Ascending aorta (tissue), 2 donors: ENCODE results near the gene LHPP. TPM values are rescaled to one million over a fixed set of nuclear protein-coding genes. Genes with fewer than 3 reads are reported as not detected.

Source experiments
- DNase-seq, 2 donors: peaks; one replicate each; pipeline ENCODE4 v3.0.0-alpha.2; 2019; ENCODE audit warnings: low spot score in 2 of 2
- H3K27ac ChIP-seq, 2 donors: fragments of 200-600 bp; sonication (generic); one replicate each; pipeline ENCODE4 v1.5.1; 2016 to 2017; ENCODE audit warnings: mild to moderate bottlenecking in 1 of 2
- H3K27me3 ChIP-seq: fragments of 200-600 bp; sonication (generic); one replicate; pipeline ENCODE4 v1.5.1; 2017
- H3K36me3 ChIP-seq, 2 donors: fragments of 200-600 bp; sonication (generic); one replicate each; pipeline ENCODE4 v1.5.1; 2016
- H3K4me1 ChIP-seq, 2 donors: fragments of 200-600 bp; sonication (generic); one replicate each; pipeline ENCODE4 v1.5.1; 2016 to 2017; ENCODE audit warnings: mild to moderate bottlenecking in 1 of 2
- H3K4me3 ChIP-seq, 2 donors: fragments of 200-600 bp; sonication (generic); one replicate each; pipeline ENCODE4 v1.5.1; 2016 to 2017; ENCODE audit warnings: mild to moderate bottlenecking in 1 of 2
- H3K9me3 ChIP-seq, 2 donors: fragments of 200-600 bp; sonication (generic); one replicate each; pipeline ENCODE4 v1.5.1; 2016
- CTCF ChIP-seq, 3 experiments: fragments of 200-600 bp in 2 of 3; fragments of 450-650 bp in 1 of 3; sonication (generic) in 2 of 3; IDR thresholded peaks; one replicate each; pipeline ENCODE4 v1.5.1; 2016 to 2019; ENCODE audit warnings: antibody characterized with exemption in 3 of 3, mild to moderate bottlenecking in 1 of 3, moderate library complexity in 1 of 3
- intact Hi-C: fragments of 100-400 bp; cut with DNase I; formaldehyde crosslinking; loops from one replicate; pipeline ENCODE4 v1.15.1; 2023
- total RNA-seq: library from RNA; depleted of rRNA; stranded (reverse); fragments of >200 nt; gene quantifications from one replicate; pipeline ENCODE4 v1.1.0, GENCODE V29; 2016

The LHPP gene
- total RNA-seq, 1 donor from 2014 or later = 5.1 TPM

GRCh38 chr10:124658591-124659242 is 197.1 kb downstream of the LHPP start:
- H3K27ac ChIP-seq = no peak overlapping the region

GRCh38 chr10:124659380-124659779 is 197.8 kb downstream of the LHPP start:
- H3K36me3 ChIP-seq = no peaks in the 10 kb centered on the region
- no peak for TF ChIP-seq CTCF (IDR thresholded peaks at IDR 0.05)
- no peak overlapping the region for H3K27ac ChIP-seq
- H3K4me1 ChIP-seq = peaks cover 0 to 2% of the 10 kb centered on the region in 2 donors
- H3K9me3 ChIP-seq = no peaks in the 10 kb centered on the region
- no peak for DNase-seq
- intact Hi-C loops = no loop called here
- no peak overlapping the region for H3K4me3 ChIP-seq
- no peaks in the 10 kb centered on the region for H3K27me3 ChIP-seq

More at GRCh38 chr10:124658591-124659242, 197.1 kb downstream of the LHPP start:
- no peak overlapping the region for H3K4me3 ChIP-seq
- peaks cover 0 to 2% of the 10 kb centered on the region in 2 donors for H3K4me1 ChIP-seq
- H3K36me3 ChIP-seq = no peaks in the 10 kb centered on the region
- DNase-seq = no peak
- intact Hi-C loops = no loop called here
- no peaks in the 10 kb centered on the region for H3K9me3 ChIP-seq
- H3K27me3 ChIP-seq = no peaks in the 10 kb centered on the region
- no peak for TF ChIP-seq CTCF (IDR thresholded peaks at IDR 0.05)

GRCh38 chr10:124660404-124661125 is 198.9 kb downstream of the LHPP start:
- H3K4me1 ChIP-seq = peaks cover 0 to 2% of the 10 kb centered on the region in 2 donors
- no peak for DNase-seq
- H3K9me3 ChIP-seq = no peaks in the 10 kb centered on the region
- no peak for TF ChIP-seq CTCF (IDR thresholded peaks at IDR 0.05)
- H3K27me3 ChIP-seq = no peaks in the 10 kb centered on the region
- no peak overlapping the region for H3K4me3 ChIP-seq
- H3K27ac ChIP-seq = no peak overlapping the region
- intact Hi-C loops = no loop called here
- H3K36me3 ChIP-seq = no peaks in the 10 kb centered on the region

- no peak for TF ChIP-seq CTCF (IDR thresholded peaks at IDR 0.05)
- no peaks in the 10 kb centered on the region for H3K36me3 ChIP-seq
- H3K9me3 ChIP-seq = no peaks in the 10 kb centered on the region
- no peak for DNase-seq
- H3K27ac ChIP-seq = no peak overlapping the region
- intact Hi-C loops = no loop called here
- H3K4me3 ChIP-seq = no peak overlapping the region
- peaks cover 0 to 2% of the 10 kb centered on the region in 2 donors for H3K4me1 ChIP-seq
- no peaks in the 10 kb centered on the region for H3K27me3 ChIP-seq
Measured at GRCh38 chr10:124661660-124662180, 200.1 kb downstream of the LHPP start.

GRCh38 chr10:124663228-124663627 is 201.6 kb downstream of the LHPP start:
- intact Hi-C loops = no loop called here

More at GRCh38 chr10:124663228-124663627, 201.6 kb downstream of the LHPP start:
- H3K27ac ChIP-seq = no peak overlapping the region
- no peaks in the 10 kb centered on the region for H3K36me3 ChIP-seq
- TF ChIP-seq CTCF (IDR thresholded peaks at IDR 0.05) = no peak
- peaks cover 0 to 2% of the 10 kb centered on the region in 2 donors for H3K4me1 ChIP-seq
- H3K27me3 ChIP-seq = no peaks in the 10 kb centered on the region
- no peaks in the 10 kb centered on the region for H3K9me3 ChIP-seq
- no peak for DNase-seq
- H3K4me3 ChIP-seq = no peak overlapping the region

Other genes with a start within 250 kb of the LHPP start
- 48.2 TPM for gene OAT, start 42.9 kb upstream of the LHPP start, total RNA-seq
- gene NKX1-2, start 11.8 kb upstream of the LHPP start, total RNA-seq = not detected